ENCODE measurements around the gene WNK2.
"Not testable (repeated sequence)": the region's sequence is repeated elsewhere in the genome, so short reads cannot be mapped to it uniquely, and the experiment has no call there.

The WNK2 gene

DNA sequence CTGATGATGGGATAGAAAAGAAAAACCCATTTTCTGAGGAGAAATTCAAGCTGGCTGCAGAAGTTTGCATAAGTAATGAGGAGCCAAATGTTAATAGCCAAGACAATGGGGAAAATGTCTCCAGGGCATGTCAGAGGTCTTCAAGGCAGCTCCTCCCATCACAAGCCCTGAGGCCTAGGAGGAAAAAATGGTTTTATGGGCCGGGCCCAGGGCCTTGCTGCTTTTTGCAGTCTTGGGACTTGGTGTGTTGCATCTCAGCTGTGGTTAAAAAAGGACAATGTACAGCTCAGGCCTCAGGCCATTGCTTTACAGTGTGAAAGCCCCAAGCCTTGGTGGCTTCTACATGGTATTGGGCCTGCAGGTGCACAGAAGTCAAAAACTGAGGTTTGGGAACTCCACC lies 154.3 kb downstream of the WNK2 start:
- DNase-seq (ENCODE audit: low read depth), result not testable (repeated sequence)

DNA sequence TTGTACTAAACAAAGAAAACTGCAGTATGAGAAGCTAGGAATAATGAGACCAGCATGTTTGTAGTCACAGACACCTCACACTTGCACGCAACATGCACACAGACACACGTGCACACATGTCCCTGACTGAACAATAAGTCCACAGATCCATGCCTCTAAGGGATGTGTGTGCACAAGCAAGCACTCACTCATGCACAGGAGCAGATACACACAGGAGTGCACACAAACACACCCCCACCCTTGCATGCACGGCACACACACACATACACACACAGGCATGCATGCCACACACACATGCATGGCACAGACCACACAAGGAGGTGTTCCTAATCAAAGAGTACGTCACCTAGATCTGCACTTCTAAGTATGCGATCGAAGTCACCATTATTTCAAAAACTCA lies 156.2 kb downstream of the WNK2 start:
- no peak for DNase-seq (ENCODE audit: low read depth)

DNA sequence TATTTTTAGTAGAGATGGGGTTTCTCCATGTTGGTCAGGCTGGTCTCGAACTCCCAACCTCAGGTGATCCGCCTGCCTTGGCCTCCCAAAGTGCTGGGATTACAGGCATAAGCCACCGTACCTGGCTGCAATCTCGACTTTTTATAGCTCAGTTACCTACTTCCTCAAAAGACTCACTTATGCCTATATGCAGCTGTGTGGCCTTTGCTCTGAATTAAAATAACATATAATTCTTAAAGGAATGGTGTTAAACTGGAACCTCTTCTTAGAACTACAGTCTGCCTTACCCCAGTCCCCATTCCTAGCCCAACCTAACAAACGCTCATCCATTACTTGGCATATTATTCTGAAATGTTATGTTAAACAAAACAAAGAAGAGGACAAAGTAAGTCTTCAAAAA lies 157.9 kb downstream of the WNK2 start:
- DNase-seq (ENCODE audit: low read depth), result not testable (repeated sequence)

DNA sequence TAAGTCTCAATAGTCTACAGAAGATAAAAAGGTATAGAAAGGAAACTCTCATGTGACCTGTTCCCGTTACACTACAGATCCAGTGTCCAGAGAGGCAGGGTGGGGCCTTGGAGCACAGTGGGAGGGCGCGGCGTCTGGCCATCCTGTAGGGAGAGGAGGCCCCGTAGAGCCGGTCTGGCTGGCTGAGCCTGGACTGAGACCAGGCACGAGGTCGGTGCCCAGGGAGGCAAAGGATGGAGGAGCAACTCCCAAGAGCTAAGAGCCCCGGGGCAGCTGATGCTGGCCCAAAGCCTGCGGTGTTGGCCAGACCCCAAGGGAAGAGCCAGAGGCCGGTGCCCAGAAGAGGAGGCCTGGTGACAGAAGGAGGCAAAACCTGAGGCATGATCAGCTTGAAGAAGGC lies 158.5 kb downstream of the WNK2 start:
- not testable (repeated sequence) for DNase-seq (ENCODE audit: low read depth)

DNA sequence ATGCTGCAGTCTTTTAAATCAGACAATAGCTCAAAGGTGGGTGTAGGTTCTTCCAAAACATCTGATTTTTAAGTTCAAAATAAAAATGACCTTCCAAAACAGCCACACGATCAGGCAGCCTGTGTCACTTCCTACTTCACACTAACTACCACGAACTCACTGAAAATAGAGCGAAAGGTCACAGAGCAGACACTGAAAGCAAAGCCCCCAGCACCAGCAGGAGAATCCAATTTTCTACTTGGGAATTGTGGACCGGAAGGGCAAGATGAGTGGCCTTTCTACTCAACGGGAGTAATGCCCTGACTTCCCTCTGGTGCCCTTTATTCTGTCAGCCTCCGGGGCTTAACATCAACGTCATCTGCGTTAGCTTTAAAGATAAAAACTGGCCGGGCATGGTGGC lies 159.7 kb downstream of the WNK2 start:
- no peak for DNase-seq (ENCODE audit: low read depth)

DNA sequence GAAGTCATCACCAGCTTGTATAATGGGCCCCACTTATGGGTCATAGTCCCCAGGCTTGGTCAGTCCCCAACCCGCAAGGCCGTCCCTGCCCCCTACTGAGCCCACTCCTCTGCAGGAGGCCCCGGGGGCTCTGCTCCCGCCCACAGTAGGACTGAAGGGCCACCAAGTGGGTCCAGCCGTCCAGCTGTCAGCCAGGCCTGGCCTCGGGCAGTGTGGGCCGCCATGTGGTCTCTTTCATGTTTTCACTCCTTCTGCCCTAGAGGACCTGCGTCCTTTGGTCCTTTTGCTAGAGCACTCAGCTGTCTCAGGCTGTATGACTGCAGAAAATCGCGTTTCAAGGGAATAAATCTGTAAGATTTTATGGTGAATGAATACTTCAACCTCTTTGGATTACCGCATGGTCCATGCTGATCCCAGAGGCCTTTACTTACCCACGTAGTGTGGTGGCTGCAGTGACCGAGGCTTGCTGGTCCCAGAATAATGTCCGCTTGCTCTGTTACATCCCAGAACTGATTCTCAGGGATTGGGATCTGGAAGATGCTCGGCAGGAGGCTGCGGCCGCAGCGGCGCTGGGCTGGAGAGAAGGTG lies 161.8 kb downstream of the WNK2 start:
- DNase-seq (ENCODE audit: low read depth), result no peak

DNA sequence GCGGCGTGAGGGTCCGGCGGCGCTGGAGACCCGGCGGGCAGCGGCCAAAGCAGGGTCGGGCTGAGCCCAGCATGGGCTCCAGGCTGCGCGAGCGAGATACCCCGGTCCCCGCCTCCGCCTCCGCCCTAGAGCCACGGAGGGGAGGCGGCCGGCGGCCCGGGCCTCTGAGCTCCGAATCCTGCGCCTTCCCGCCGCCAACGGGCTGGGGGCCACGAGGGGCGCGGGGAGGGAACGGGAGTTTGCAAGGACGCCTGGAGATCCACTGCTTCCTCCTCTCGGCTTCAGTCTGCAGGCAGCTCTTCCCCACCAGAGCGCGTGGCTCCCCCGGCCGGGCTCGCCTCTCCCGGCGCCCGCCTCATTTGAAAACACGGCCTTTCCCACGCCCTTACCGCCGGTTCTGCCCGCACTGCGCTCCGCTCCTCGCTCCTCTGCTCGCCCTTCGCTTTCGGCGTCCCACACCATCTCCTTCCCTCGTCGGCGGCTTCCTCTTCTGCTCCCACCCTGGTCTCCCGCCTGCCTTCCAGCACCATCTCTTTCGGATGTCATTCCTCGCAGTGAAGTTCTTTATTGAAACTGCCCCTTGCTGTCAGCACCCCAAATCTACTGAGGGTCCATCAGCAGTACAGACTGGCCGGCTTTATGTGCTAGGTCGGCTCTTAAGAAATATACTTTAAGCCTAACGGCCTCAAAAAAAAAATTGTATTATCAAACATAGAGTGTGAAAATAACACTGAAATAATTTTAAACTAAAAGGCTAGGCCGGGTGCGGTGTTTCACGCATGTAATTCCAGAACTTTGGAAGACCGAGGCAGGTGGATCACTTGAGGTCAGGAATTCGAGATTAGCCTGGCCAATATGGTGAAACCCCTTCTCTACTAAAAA lies 162.5 kb downstream of the WNK2 start:
- DNase-seq (ENCODE audit: low read depth), result no peak

DNA sequence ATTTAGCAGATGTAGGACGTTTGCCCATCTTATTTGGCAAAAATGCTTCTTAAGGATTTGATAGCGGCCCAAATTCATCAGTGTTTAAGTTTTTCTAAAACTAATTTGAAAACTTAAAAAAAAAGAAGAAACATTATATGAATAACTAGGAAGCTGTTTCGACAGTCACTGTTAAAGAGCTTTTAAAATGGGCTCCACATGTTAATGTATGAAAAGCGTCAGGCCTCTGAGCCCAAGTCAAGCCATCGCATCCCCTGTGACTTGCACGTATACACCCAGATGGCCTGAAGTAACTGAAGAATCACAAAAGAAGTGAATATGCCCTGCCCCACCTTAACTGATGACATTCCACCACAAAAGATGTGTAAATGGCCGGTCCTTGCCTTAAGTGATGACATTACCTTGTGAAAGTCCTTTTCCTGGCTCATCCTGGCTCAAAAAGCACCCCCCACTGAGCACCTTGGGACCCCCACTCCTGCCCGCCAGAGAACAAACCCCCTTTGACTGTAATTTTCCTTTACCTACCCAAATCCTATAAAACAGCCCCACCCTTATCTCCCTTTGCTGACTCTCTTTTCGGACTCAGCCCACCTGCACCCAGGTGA lies 163.5 kb downstream of the WNK2 start:
- DNase-seq (ENCODE audit: low read depth), result not testable (repeated sequence)

DNA sequence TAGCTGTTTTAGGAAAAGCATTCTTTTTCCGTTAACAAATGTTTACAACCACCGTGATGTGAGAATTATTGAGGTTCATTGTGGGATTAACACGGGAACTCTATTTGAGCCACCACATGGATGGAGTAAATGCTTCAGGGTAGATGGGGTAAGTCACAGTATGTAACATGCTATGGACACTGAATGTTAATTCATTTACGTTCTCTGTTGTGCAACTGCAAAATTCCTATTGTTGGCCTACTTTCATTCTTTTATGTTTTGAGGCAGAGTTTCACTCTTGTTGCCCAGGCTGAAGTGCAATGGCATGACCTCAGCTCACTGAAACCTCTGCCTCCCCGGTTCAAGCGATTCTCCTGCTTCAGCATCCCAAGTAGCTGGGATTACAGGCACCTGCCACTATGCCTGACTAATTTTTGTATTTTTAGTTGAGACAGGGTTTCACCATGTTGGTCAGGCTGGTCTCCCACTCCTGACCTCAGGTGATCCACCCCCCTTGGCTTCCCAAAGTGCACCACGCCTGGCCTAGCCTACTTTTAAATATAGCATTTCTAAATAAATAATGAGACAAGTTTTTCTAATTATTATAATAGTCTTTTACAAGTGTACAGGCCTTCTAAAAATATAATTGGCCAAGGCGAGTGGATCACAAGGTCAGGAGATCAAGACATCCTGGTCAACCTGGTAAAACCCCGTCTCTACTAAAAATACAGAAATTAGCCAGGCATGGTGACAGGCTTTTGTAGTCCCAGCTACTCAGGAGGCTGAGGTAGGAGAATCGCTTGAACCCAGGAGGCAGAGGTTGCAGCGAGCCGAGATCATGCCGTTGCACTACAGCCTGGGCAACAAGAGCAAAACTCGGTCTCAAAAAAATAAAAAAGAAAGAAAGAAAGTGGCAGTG lies 169.7 kb downstream of the WNK2 start:
- not testable (repeated sequence) for DNase-seq (ENCODE audit: low read depth)

DNA sequence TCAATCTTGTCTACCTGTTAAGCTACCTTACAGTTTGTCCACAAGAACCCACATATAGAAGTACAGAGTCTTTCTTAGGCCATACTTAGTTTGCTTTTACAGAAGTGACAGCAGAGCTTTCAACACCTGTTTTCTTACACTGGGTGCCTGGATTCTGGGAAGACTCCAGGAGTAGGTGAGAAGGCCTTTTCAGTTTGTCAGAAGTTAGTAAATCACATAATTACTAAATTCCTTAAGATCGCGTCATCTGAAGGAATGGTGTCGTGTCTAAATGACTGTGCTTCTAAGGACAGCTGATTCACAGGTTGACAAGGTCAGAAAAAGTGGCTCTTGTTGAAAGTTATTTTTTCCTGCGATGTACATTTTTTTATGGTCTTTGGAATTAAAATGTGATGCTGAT lies 170.5 kb downstream of the WNK2 start:
- no peak for DNase-seq (ENCODE audit: low read depth)

DNA sequence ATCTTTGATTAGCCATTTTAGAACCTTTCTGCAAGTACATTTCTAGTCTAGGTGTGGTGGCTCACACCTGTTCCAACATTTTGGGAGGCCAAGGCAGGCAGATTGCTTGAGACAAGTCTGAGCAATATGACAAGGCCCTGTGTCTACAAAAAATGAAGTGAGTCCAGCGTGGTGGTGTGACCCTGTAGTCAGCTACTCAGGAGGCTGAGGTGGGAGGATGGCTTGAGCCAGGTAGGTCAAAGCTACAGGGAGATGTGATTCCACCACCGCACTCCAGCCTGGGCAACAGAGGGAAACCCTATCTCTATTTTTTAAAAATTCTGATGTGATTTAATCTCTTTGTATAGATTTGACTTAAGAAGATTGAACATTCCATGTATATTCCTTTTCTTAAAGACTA lies 171.9 kb downstream of the WNK2 start:
- DNase-seq (ENCODE audit: low read depth), result no peak

DNA sequence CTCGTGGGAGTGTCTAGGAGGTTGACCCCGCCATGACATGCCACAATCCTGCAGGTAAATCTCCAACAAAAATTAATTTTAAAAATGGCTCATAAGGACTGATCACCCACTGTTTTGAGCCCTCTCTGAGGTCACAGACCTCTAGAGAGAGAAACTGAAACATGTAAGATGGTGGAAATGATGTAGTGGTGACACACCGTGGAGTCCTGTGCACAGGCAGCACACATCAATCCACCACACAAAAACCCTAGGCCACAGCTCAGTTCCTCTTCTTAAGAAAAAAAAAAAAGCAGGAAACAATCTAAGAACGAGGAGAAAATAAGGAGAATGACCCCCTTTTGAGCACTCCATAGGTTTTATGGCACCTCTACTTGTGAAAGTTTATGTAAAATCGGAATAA lies 173.7 kb downstream of the WNK2 start:
- DNase-seq (ENCODE audit: low read depth), result no peak

DNA sequence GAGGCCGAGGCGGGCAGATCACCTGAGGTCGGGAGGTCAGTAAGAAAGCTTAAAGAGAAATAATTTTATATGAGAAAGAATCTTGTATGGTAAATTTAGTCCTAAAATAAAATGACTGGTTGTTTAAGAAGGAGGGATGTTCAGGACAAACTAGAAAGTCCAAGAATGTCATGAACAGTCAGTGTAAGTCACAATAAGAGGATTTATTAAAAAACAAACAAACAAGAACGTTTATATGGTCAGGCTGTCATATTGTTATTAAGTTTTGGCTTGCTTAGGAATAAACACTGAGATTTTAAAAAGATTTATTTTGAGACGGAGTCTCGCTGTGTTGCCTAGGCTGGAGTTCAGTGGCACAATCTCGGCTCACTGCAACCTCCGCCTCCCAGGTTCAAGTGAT lies 176.0 kb downstream of the WNK2 start:
- DNase-seq (ENCODE audit: low read depth), result not testable (repeated sequence)

DNA sequence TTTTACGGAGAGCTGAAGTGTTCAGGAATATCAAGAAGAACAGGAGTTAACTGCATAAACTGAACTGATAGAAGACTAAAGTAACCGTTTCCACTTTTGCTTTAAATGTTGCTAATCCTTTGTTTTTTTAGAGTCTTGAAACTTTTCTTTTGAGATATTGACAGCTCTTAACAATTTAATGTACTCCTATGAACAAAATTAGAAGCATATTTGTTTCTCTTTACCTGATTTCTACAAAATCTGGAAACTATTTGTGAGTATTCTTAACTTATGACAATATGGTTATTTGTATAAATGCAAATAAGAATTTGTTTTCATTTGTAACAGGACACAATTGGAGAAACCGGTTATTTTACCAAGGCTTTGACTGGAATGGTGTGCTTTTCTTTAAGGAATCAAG lies 178.1 kb downstream of the WNK2 start:
- no peak for DNase-seq (ENCODE audit: low read depth)

DNA sequence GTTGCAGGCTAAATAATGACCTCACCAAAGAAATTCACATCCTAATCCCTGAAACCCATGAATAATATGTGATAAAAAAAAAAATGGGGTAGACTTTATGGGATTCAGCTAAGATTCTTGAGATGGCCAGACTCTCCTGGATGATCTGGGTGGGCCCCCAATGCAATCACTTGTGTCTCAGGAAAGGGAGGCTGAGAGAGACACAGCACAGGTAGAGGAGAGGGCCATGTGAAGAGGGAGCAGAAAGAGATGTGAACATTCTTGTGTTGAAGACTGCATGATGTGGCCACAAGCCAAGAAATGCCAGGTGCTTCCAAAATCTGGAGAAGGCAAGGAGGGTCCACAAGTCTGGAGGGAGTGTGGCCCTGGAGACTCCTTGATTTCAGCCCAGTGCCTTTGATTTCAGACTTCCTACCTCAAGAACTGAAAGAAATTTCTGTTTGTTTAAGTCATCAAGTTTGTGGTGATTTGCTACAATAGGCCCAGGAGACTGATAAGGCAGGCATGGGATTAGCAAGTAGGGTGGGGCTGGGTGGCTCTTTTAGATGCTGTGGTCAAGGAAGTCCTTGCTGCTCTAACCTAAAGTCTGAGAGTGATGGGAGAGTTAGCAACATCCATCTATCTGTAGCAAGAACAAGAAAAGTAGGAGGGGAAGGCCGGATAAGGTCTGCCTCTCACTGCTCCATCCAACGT lies 180.9 kb downstream of the WNK2 start:
- no peak for DNase-seq (ENCODE audit: low read depth)

DNA sequence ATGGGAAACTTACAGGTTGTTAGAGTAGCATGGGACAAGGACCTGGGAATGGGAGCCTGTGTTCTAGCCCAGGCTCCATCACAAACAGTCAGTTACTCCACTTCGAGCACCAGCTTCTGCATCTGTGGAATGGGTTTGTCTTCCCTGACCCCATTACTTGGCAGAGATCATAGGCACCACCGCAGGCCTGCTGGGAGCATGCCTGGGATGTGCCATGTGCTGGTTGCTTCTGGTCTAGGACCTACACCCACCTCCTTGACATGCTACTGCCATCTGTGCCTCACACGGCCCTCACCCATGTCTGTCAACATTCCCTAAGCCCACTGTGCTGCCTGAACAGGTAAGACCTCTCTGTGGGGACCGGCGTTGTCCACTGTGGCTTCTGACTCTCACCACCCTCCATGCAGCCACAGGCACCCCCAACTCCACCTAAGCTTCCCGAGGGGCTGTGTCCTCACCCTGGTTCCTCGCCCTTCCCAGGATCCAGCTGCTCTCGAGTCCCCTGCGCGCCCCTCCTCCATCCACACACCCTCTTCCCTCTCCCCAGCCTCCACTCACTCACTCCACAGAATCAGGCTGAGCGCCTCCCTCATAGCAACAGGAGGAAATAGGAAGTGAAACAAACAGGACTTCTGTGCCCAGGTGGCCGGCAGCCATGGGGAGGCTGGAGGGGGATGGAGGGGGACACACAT lies 181.6 kb downstream of the WNK2 start:
- no peak for DNase-seq (ENCODE audit: low read depth)

DNA sequence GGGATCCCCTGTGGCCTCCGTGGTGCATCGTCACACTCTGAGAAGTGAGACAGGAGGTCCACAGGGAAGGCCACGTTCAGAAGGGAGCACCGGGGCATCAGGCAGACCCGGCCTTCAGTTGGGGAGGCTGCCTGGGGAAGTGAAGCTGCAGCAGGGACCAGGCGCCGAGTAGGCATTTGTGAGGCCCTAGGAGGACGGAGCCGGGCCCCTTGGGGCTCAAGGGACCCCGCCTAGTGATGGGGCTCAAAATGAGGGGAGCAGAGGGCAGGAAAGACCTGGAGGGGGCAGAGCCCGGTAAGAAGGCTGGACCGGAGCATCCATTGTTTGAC lies 182.1 kb downstream of the WNK2 start:
- DNase-seq (ENCODE audit: low read depth), result no peak

DNA sequence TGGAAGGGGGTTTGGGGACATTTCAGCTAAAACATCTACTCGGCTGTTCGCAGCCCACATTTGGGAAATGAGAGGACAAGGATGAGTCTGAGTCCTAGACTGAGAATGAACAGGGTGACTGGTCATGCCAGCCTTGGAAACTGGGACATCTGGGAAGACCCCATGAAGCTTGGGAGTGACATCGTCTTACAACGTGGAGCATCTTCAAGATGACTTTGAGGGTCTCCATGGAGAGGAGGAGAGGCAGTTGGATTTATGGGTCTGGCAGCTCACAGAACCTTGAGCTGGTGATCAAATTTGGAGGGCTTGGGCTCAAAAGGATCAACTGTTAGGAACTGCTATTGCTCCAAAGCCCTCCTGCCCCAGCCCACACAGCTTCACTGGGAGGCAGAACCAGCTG lies 182.5 kb downstream of the WNK2 start:
- DNase-seq (ENCODE audit: low read depth), result not testable (repeated sequence)

DNA sequence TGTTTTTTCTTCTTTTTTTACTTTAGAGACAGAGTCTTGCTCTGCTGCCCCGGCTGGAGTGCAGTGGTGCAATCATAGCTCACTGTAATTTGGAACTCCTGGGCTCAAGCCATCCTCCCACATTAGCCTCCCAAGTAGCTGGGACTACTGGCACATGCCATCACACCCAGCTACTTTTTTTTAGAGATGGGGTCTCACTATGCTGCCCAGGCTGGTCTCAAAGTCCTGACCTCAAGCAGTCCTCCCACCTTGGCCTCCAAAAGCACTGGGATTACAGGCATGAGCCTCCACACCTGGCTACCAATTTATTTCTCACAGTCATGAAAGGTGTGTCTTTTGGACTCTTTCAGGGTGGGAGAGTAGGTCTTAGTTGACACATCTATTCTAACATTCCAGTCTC lies 184.5 kb downstream of the WNK2 start:
- no peak for DNase-seq (ENCODE audit: low read depth)

DNA sequence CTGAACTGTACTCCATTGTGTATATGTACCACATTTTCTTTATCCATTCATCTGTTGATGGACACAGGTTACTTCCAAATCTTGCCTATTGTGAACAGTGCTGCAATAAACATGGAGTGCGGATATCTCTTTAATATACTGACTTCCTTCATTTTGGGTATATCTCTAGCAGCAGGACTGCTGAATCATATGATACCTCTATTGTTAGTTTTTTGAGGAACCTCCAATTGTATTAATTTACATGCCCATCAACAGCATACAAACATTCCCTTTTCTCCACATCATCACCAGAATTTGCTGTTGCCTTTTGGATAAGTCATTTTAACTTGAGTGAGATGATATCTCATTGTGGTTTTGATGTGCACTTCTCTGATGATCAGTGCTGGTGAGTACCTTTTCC lies 185.7 kb downstream of the WNK2 start:
- DNase-seq (ENCODE audit: low read depth), result no peak

Data from activated T-helper 1 cell treated with Interleukin-2 at 50 U/mL for 16 hours (primary cell).